H1 (cell line): Measurements from ENCODE around the gene KCNAB2. TPM values are rescaled to one million over a fixed set of nuclear protein-coding genes. Genes with fewer than 3 reads are reported as not detected.

Source experiments
- CTCF ChIA-PET: fragments of 300-600 bp; sonication (Branson Sonifier 250); formaldehyde crosslinking; loops from one replicate; lab custom pipeline; 2021; ENCODE audit not compliant: partially characterized antibody; lab: Charles Lee
- POLR2A ChIA-PET: fragments of 300-600 bp; sonication (Branson Sonifier 250); formaldehyde crosslinking; loops from one replicate; lab custom pipeline; 2021; ENCODE audit warnings: inconsistent platforms; ENCODE audit not compliant: partially characterized antibody; lab: Charles Lee
- DNase-seq, 2 experiments: peaks; one replicate each; pipeline versions ENCODE4 v3.0.0 to v3.0.0-alpha.2; 2010 to 2022; ENCODE audit warnings: low spot score in 2 of 2, low read depth in 1 of 2, mixed read lengths in 1 of 2
- FAIRE-seq: peaks from 2 replicates; lab custom pipeline; 2011; peaks lifted over from hg19 to GRCh38; lab: Jason Lieb, UNC
- H2AFZ ChIP-seq: 2 replicates; pipeline ENCODE4 v1.8.1; 2012; ENCODE audit warnings: low read length, inconsistent platforms
- H2AK5ac ChIP-seq: 2 replicates; pipeline ENCODE4 v1.6.1; 2013; ENCODE audit warnings: low read depth, low read length
- H2BK120ac ChIP-seq: replicated peaks from 2 replicates; pipeline ENCODE3; 2013; ENCODE audit warnings: low read depth, low read length, inconsistent platforms
- H2BK12ac ChIP-seq: 2 replicates; pipeline ENCODE4 v1.6.1; 2013; ENCODE audit warnings: low read depth, low read length
- H2BK15ac ChIP-seq: 2 replicates; pipeline ENCODE4 v1.6.1; 2013; ENCODE audit warnings: low read length
- H2BK20ac ChIP-seq: 2 replicates; pipeline ENCODE4 v1.6.1; 2013; ENCODE audit warnings: low read length
- H2BK5ac ChIP-seq: 2 replicates; pipeline ENCODE4 v1.6.1; 2013; ENCODE audit warnings: low read depth, low read length
- H3K14ac ChIP-seq: 2 replicates; pipeline ENCODE4 v1.6.1; 2013; ENCODE audit warnings: inconsistent platforms; ENCODE audit not compliant: insufficient read length
- H3K18ac ChIP-seq: 2 replicates; pipeline ENCODE4 v1.6.1; 2013; ENCODE audit warnings: low read length; ENCODE audit errors: extremely low read depth
- H3K23ac ChIP-seq: 2 replicates; pipeline ENCODE4 v1.6.1; 2013; ENCODE audit warnings: inconsistent platforms; ENCODE audit not compliant: insufficient read length
- H3K23me2 ChIP-seq: 2 replicates; pipeline ENCODE4 v1.6.1; 2013; ENCODE audit warnings: low read depth, low read length
- H3K27ac ChIP-seq: 2 replicates; pipeline ENCODE4 v1.6.1; 2011; ENCODE audit warnings: low read depth, low read length, inconsistent platforms
- H3K27me3 ChIP-seq, 4 experiments: replicated peaks in 1 of 4; 1 replicate in 1 of 4; 2 replicates in 3 of 4; pipeline versions ENCODE4 v1.6.1 to v1.8.1; 2011 to 2013; ENCODE audit warnings: low read length in 3 of 4, mild to moderate bottlenecking in 3 of 4, inconsistent platforms in 2 of 4, mixed read lengths in 2 of 4, moderate library complexity in 1 of 4; ENCODE audit not compliant: control insufficient read depth in 3 of 4, insufficient read depth in 3 of 4; ENCODE audit errors: extremely low read depth in 1 of 4
- H3K36me3 ChIP-seq, 4 experiments: 2 replicates each; pipeline versions ENCODE4 v1.6.1 to v1.8.1; 2011 to 2013; ENCODE audit warnings: mild to moderate bottlenecking in 4 of 4, low read length in 3 of 4, moderate library complexity in 2 of 4, control low read depth in 1 of 4, inconsistent platforms in 1 of 4; ENCODE audit not compliant: insufficient read depth in 4 of 4, control insufficient read depth in 2 of 4
- H3K4ac ChIP-seq: replicated peaks from 2 replicates; pipeline ENCODE3; 2013; ENCODE audit warnings: low read length, low read depth, mixed read lengths, inconsistent platforms; ENCODE audit not compliant: insufficient read length
- H3K4me1 ChIP-seq, 4 experiments: replicated peaks in 1 of 4; 1 replicate in 1 of 4; 2 replicates in 3 of 4; pipeline versions ENCODE4 v1.6.1 to v1.8.1; 2011 to 2013; ENCODE audit warnings: low read length in 3 of 4, inconsistent platforms in 2 of 4, mixed read lengths in 1 of 4; ENCODE audit not compliant: insufficient read depth in 4 of 4, control insufficient read depth in 3 of 4
- H3K4me2 ChIP-seq, 2 experiments: 2 replicates each; pipeline versions ENCODE4 v1.6.1 to v1.8.1; 2011 to 2013; ENCODE audit warnings: low read depth in 2 of 2, low read length in 2 of 2, control low read depth in 1 of 2, inconsistent platforms in 1 of 2, mild to moderate bottlenecking in 1 of 2; ENCODE audit not compliant: insufficient read depth in 1 of 2
- H3K4me3 ChIP-seq, 4 experiments: fragments of 200-600, 300-600 bp in 1 of 4; sonication (generic), shearing (Covaris generic), sonication (Bioruptor Twin) in 1 of 4; 2 replicates each; pipeline versions ENCODE4 v1.5.1 to v1.8.1; 2011 to 2016; ENCODE audit warnings: low read length in 4 of 4, low read depth in 3 of 4, control low read depth in 2 of 4, inconsistent platforms in 2 of 4, mild to moderate bottlenecking in 2 of 4, mixed read lengths in 1 of 4, moderate library complexity in 1 of 4; ENCODE audit not compliant: insufficient read depth in 2 of 4; ENCODE audit errors: extremely low read depth in 1 of 4
- H3K56ac ChIP-seq: replicated peaks from 2 replicates; pipeline ENCODE3; 2013; ENCODE audit warnings: low read depth, mild to moderate bottlenecking, mixed read lengths, low read length, inconsistent platforms; ENCODE audit not compliant: insufficient read length
- H3K79me1 ChIP-seq: 2 replicates; pipeline ENCODE4 v1.6.1; 2013; ENCODE audit warnings: low read depth, low read length, control low read depth
- H3K79me2 ChIP-seq, 2 experiments: 2 replicates each; pipeline versions ENCODE4 v1.6.1 to v1.8.1; 2012 to 2013; ENCODE audit warnings: low read length in 2 of 2, mild to moderate bottlenecking in 2 of 2, inconsistent platforms in 1 of 2; ENCODE audit not compliant: insufficient read depth in 2 of 2, control insufficient read depth in 1 of 2
- H3K9ac ChIP-seq, 4 experiments: replicated peaks in 1 of 4; 1 replicate in 1 of 4; 2 replicates in 3 of 4; pipeline versions ENCODE4 v1.6.1 to v1.8.1; 2011 to 2013; ENCODE audit warnings: low read depth in 3 of 4, low read length in 3 of 4, control low read depth in 2 of 4, mild to moderate bottlenecking in 2 of 4, moderate library complexity in 2 of 4, inconsistent platforms in 1 of 4; ENCODE audit errors: extremely low read depth in 1 of 4
- H3K9me3 ChIP-seq, 2 experiments: 2 replicates each; pipeline versions ENCODE4 v1.6.1 to v1.8.1; 2012 to 2013; ENCODE audit warnings: mild to moderate bottlenecking in 2 of 2, moderate library complexity in 2 of 2, control low read depth in 1 of 2, inconsistent platforms in 1 of 2, low read depth in 1 of 2, low read length in 1 of 2, mixed read lengths in 1 of 2; ENCODE audit not compliant: insufficient read depth in 2 of 2
- H4K20me1 ChIP-seq, 2 experiments: replicated peaks in 1 of 2; 2 replicates each; pipeline versions ENCODE3 to v1.8.1; 2011 to 2013; ENCODE audit warnings: inconsistent platforms in 2 of 2, low read length in 2 of 2, mild to moderate bottlenecking in 1 of 2; ENCODE audit not compliant: insufficient read depth in 2 of 2, control insufficient read depth in 1 of 2
- H4K5ac ChIP-seq: 2 replicates; pipeline ENCODE4 v1.6.1; 2013; ENCODE audit warnings: low read length, low read depth, mixed read lengths, inconsistent platforms; ENCODE audit not compliant: insufficient read length
- H4K8ac ChIP-seq: 2 replicates; pipeline ENCODE4 v1.8.0; 2013; ENCODE audit warnings: mild to moderate bottlenecking, moderate library complexity, low read length, inconsistent platforms; ENCODE audit not compliant: insufficient read depth; ENCODE audit errors: extremely low read depth
- H4K91ac ChIP-seq: replicated peaks from 2 replicates; pipeline ENCODE3; 2013; ENCODE audit warnings: low read length, mixed read lengths, inconsistent platforms; ENCODE audit not compliant: insufficient read length
- BRCA1 ChIP-seq: IDR thresholded peaks from 2 replicates; pipeline ENCODE4 v1.6.1; 2012; ENCODE audit warnings: low read depth, low read length, improper control_type of control experiment
- EZH2 ChIP-seq: fragments of 200-600 bp; sonication (generic); IDR thresholded peaks from 2 replicates; pipeline ENCODE4 v1.7.1; 2012; ENCODE audit warnings: low read depth, mild to moderate bottlenecking, moderate library complexity, low read length, inconsistent platforms; ENCODE audit not compliant: severe bottlenecking
- JUND ChIP-seq: IDR thresholded peaks from 2 replicates; pipeline ENCODE4 v1.6.1; 2011; ENCODE audit warnings: mild to moderate bottlenecking, improper control_type of control experiment, low read length
- KDM4A ChIP-seq: IDR thresholded peaks from one replicate; pipeline ENCODE4 v1.7.1; 2012; ENCODE audit warnings: low read depth, mild to moderate bottlenecking, moderate library complexity, low read length, inconsistent platforms; ENCODE audit not compliant: severe bottlenecking
- RFX5 ChIP-seq: IDR thresholded peaks from 2 replicates; pipeline ENCODE4 v1.6.1; 2011; ENCODE audit warnings: low read depth, low read length, improper control_type of control experiment, borderline replicate concordance
- SUZ12 ChIP-seq: fragments of 200-600 bp; sonication (generic); IDR thresholded peaks from 2 replicates; pipeline ENCODE4 v1.6.1; 2012; ENCODE audit warnings: mild to moderate bottlenecking, inconsistent platforms, low read length, moderate library complexity, mixed read lengths
- TBP ChIP-seq: IDR thresholded peaks from 2 replicates; pipeline ENCODE4 v1.6.1; 2011; ENCODE audit warnings: low read depth, low read length, improper control_type of control experiment
- TCF12 ChIP-seq: IDR thresholded peaks from 2 replicates; pipeline ENCODE4 v1.6.1; 2011; ENCODE audit warnings: low read depth, mild to moderate bottlenecking, low read length
- WGBS, 2 experiments: shearing (Covaris generic) in 1 of 2; methylation state at CpG; one replicate each; pipeline versions ENCODE4 v1.1.6 to v1.1.7; 2013 to 2015; ENCODE audit warnings: low lambda C conversion rate in 2 of 2, mixed read lengths in 2 of 2, inconsistent platforms in 1 of 2, low coverage in 1 of 2, missing lambda C conversion rate in 1 of 2; ENCODE audit not compliant: insufficient replicate concordance in 2 of 2, insufficient coverage in 1 of 2, insufficient read length in 1 of 2; ENCODE audit errors: extremely low coverage in 1 of 2, missing lambda C conversion rate in 1 of 2; 5-methylcytosine and 5-hydroxymethylcytosine counted together
- polyA plus RNA-seq, 7 experiments: library from polyadenylated mRNA; depleted of rRNA in 3 of 7; stranded (reverse) in 5 of 7; unstranded in 2 of 7; fragments of >200 nt in 5 of 7; fragments of 200-250 nt in 2 of 7; gene quantifications; 1 replicate in 5 of 7; 2 replicates in 1 of 7; 4 replicates in 1 of 7; pipeline versions ENCODE4 v1.2.1 to v1.2.3, GENCODE V29; 2011 to 2013; ENCODE audit warnings: missing spikeins in 2 of 7, mixed read lengths in 2 of 7
- total RNA-seq: library from RNA; stranded (reverse); fragmentation: NEBNext Ultra II Directional; extraction: Animal tissue kit (Norgen Biotek cat#: 25700); gene quantifications from 2 replicates; pipeline ENCODE4 v1.2.1, GENCODE V29; 2021

The KCNAB2 gene
- total and polyA plus RNA-seq, 2 of the 8 experiments (the other 6 are each of a cell fraction or from before 2014, with no cell fraction given): 4.5 to 7.0 TPM

DNA sequence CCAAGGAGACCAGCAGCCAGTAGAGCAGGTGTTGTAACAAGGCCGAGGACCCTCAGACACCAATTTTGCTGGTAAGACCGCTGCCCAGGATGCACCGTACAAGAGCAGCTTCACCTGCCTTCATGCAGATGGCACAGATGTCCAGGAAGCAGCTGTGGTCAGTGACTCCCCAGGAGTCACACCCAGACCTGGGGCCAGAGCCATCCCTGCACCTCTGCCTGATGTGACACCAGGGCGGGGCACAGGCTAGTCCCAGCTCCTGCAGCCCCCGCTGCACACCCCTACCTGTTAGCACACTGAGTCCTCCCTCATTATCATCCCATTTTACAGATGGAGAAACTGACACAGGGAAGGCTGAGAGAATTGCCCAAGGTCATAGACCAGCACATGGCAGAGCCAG is 16.3 kb upstream of the KCNAB2 start:
- no peak overlapping the region for H3K27ac ChIP-seq
- no peak overlapping the region for H4K8ac ChIP-seq
- H3K4me3 ChIP-seq: no peak overlapping the region
- no peak overlapping the region for H2BK5ac ChIP-seq
- H3K4me1 ChIP-seq: peaks cover 0 to 22% (median 9%) of the 10 kb centered on the region in 4 experiments; a peak in 5 of 7 replicates
- H3K79me1 ChIP-seq: peaks cover 3% of the 10 kb centered on the region; the same call in 1 of the 2 replicates
- no peak overlapping the region for H2BK15ac ChIP-seq
- H2BK120ac ChIP-seq: no peak overlapping the region
- H3K56ac ChIP-seq: no peak overlapping the region
- no peak overlapping the region for H3K18ac ChIP-seq
- no peaks in the 10 kb centered on the region for H3K36me3 ChIP-seq
- H3K9ac ChIP-seq: no peak overlapping the region
- FAIRE-seq (no peak), DNase-seq (no peak)
- H2BK20ac ChIP-seq: no peak overlapping the region
- CTCF ChIA-PET: interaction anchor here (0.6 to 1.8 kb wide), 5 partner anchors 9 to 125 kb away, joined by 3 to 7 read pairs (median 3); no protein-coding TSS in a partner anchor
- no peak overlapping the region for H3K4ac ChIP-seq
- H3K4me2 ChIP-seq: no peak overlapping the region
- H3K23me2 ChIP-seq: peaks cover 12% of the 10 kb centered on the region; the same call in 1 of the 2 replicates
- no peak overlapping the region for H2BK12ac ChIP-seq
- no peaks in the 10 kb centered on the region for H3K9me3 ChIP-seq
- POLR2A ChIA-PET: no interaction called here
- no peak overlapping the region for H3K14ac ChIP-seq
- WGBS, 2 experiments: 91% methylated on average over 5 of the region's 5 CpGs; no CpG with 5 or more reads in 1 of the 2 experiments
- H2AK5ac ChIP-seq: no peak overlapping the region
- no peaks in the 10 kb centered on the region; a peak in 1 of 4 replicates for H3K79me2 ChIP-seq
- H3K23ac ChIP-seq: no peak overlapping the region
- no peak overlapping the region for H2AFZ ChIP-seq
- H4K91ac ChIP-seq: no peak overlapping the region
- peaks cover 0 to 11% of the 10 kb centered on the region in 2 experiments for H4K20me1 ChIP-seq
- H3K27me3 ChIP-seq: peaks cover 0 to 5% (median 2%) of the 10 kb centered on the region in 4 experiments; a peak in 4 of 7 replicates
- no peak overlapping the region for H4K5ac ChIP-seq
- TF ChIP-seq EZH2 (no peak), TCF12 (no peak), TBP (no peak), BRCA1 (no peak), JUND (no peak), RFX5 (no peak), KDM4A (no peak), SUZ12 (no peak)
